ENCODE data around the gene FRMD1.

Gene FRMD1

DNA sequence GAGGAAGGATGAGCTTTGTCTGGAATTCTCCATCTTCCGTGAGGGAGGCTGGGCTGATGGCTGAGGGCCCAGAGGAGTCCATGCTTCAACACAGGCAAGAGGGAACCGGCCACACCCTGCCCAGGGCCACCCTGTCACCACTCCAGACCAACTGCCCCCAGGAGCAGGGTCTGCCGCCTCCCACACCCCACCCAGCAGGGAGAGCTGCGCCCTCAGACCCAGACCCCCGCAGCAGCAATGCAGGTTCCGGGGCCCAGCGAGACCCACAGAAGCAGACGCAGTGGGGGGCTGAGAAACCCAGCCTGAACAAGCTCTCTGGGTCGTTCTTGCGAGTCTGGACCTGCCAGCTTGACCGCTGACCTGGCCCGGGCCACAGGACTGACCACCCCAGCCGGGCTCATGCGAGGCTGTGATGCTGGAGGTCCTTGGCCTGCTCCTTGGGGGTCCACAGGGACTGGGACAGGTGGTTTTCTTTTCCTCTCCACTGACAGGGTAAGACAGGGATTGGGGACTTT lies 25.0 kb downstream of the FRMD1 start:
- no peak for TF ChIP-seq GATA2 (IDR thresholded peaks at IDR 0.05; ENCODE audit: low read depth, low read length)
- no peak for TF ChIP-seq GATA3 (IDR thresholded peaks at IDR 0.05; ENCODE audit: low read depth, low read length)

DNA sequence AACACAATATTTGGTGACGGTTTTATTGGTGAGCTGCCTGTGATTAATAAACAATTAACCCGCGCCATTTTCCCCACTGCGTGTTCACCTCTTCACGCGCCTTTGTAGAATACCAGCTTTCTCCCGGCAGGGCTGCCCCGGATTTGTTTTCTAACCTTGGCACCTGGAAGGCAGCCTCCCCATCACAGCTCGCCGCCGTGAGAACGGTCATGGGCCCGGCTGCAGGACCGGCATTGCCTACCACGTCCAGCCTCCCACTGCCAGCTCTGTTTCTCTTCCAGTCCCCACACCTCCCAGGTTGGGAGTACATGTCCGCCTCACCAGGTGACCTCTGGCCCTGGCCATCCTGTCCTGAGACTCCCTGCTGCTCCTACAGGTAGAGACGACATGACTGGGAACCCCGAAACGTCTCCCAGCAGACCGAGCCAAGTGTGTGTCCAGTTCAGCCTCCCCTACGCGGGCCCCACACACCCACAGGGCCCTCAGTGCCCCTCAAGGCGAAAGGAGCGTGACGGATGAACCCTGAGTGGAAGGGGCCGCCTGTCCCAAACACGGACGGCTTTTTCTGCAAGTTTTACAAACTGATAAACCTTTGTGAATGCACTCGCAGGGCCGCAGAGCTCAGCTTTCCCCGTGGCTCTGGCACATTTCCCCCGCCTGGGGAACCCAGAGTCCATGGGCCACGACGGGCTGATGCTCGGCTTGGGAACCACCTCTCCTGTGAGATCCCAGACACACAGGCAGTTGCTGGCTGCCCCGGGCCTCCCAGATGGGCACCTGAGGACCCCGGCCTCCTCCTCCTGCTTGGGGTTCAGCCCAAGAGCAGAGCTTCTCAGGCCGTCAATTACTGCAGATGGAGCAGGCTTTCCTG lies 25.7 kb downstream of the FRMD1 start:
- TF ChIP-seq GATA2 (IDR thresholded peaks at IDR 0.05; ENCODE audit: low read depth, low read length) (no peak), GATA3 (IDR thresholded peaks at IDR 0.05; ENCODE audit: low read depth, low read length) (no peak)

DNA sequence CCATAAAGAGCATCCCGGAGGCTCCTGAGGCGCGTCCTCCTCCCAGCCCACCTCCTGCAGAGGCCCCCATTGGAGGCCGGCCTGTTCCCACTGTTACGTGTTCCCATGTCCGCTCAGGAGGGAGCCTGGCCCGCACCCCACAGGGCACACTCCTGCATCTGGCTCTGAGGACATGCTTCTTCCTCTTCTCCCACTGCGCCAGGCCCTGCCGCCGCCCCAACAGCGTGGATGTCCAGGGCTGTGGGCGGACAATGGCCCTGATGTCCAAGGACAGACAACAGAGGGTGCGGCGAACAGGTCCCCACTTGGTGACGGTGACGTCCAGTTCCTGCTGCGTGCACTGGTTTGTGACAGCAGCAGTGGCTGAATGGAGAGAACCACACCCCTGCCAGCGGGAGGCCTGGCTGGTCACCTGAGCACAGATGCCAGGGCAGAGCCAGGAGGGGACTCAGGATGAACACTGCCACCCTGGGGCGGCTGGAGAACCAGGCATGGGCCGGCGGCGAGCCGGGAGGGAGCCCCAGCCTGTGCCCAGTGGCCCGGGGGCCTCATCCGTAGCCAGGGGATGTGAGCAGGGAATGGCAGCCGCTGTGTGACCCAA lies 26.6 kb downstream of the FRMD1 start:
- TF ChIP-seq GATA2 (IDR thresholded peaks at IDR 0.05; ENCODE audit: low read depth, low read length) (no peak), GATA3 (IDR thresholded peaks at IDR 0.05; ENCODE audit: low read depth, low read length) (no peak)

DNA sequence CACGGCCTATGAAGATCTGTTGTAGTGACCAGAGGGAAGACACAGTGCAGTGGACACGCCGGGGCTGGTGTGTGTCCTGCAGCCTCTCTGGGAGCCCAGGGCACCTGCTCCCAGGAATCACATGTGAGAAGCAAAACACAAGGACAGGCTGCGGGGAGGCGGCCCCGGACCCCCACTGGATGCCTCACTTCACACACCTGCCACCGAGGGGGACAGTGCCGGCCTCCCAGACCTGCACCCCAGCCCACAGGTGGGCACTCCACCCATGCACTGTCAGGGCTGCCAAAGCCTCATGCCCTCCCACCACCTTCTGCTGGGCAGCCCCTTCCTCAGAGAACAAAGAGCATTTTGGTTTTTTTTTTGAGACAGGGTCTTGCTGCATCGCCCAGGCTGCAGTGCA lies 27.4 kb downstream of the FRMD1 start:
- TF ChIP-seq GATA3 (IDR thresholded peaks at IDR 0.05; ENCODE audit: low read depth, low read length) (no peak), GATA2 (IDR thresholded peaks at IDR 0.05; ENCODE audit: low read depth, low read length) (no peak)

DNA sequence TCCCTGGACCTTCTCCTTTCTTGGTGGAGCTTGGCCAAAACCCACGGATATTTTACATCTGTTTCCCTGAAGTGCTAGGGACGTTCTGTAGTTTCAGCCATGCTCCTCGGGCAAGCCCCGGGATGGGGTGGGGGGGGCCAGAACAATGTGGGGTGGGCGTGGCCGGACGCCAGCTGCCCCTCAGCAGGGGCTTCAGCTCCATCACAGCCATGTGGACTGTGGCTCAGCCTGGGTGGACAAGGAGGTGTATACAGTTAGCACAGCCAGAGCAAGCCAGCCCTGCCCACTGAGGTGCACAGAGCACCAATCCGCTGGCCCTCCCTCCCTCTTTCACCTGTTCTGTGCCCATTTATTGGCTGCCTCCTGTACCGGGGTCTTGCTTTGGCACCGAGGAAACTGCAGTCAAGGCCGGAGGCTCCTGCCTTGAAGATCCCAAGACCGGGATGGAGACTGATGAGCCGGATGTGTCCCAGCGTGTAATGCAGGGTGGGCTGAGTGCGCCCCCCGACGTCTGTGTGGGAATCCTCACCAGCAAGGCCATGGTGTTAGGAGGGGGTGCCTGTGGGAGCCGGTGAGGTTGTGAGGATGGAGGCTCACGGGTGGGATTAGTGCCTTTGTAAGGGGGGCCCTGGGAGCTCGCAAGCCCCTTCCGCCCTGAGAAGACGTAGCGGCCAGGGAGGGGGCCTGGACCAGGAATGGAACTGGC lies 28.0 kb downstream of the FRMD1 start:
- TF ChIP-seq GATA3 (IDR thresholded peaks at IDR 0.05; ENCODE audit: low read depth, low read length) (no peak), GATA2 (IDR thresholded peaks at IDR 0.05; ENCODE audit: low read depth, low read length) (no peak)

DNA sequence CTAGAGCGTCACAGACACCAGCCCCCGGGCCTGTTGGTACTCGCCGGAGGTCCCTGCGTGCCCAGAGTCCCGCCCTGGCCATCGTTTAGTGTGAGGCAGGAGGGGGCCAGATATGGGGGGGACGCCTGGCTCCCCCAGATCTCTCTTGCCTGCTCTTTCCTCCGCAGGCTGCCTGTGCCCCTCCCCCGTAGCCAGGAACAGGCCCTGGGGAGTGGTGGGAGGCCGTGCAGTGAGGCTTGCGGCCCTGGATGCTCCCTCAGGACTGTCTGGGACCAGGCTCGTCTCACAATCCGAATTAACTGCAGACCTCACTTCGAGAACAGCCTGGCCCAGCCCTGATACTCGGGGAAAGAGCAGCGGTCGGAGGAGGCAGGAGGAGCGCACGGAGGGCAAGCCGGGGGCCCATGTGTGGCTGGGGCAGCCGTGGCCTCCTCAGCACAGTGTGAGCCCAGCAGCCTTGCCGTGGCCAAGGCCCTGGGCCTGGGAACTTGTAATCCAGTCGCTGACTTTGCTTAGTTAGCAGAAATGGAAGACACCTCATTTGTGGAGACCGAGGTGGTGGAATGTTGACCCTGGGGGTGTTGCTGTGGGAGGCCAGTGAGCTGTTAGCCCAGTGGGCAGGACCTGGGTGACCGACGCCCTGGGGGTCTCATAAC lies 28.7 kb downstream of the FRMD1 start:
- TF ChIP-seq GATA2 (IDR thresholded peaks at IDR 0.05; ENCODE audit: low read depth, low read length) (no peak), GATA3 (IDR thresholded peaks at IDR 0.05; ENCODE audit: low read depth, low read length) (no peak)

DNA sequence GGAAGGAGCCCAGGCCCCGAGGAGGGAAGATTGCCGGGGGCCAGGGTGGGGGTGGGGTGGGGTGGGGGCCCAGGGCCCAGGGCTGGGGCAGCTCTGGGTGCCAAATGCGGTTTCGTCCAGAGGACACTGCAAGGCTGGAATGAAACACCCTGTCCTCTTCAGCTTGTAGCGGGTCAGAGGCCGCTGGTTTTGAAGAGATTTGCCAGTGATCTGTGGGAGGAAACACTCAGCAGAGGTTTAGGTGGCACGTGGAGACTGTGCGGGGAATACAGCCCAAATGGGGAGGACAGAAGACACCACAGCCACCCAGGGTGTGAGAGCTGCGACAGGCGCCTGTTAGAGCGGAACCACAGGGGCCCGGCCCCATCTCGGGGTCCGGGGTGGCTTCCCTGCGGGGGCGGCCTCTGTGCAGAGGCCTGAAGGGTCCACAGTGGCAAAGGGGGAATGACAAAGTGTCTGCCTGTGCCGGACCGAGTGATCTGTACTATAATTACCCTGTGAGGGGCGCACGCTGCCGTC lies 29.2 kb downstream of the FRMD1 start:
- no peak for TF ChIP-seq GATA2 (IDR thresholded peaks at IDR 0.05; ENCODE audit: low read depth, low read length)
- no peak for TF ChIP-seq GATA3 (IDR thresholded peaks at IDR 0.05; ENCODE audit: low read depth, low read length)

DNA sequence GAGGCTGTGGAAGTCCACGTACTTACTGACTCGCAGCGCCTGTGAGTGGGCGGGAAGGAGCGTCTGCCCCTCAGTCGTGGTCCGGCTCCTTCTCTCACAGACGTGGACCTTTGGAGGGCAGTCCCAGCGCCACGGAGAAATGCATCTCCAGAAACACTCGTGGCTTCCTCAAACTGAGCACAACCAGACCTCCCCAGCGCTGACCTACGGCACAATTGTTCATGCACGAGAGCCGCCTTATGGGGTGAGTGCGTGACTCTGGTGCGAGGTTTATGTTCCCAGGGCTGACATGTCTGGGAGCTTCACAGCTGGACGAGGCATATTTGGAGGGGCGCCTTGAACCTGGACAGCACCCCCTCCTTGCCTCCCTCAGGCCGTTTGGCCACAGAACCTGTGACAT lies 29.7 kb downstream of the FRMD1 start:
- TF ChIP-seq GATA2 (IDR thresholded peaks at IDR 0.05; ENCODE audit: low read depth, low read length) = no peak
- TF ChIP-seq GATA3 (IDR thresholded peaks at IDR 0.05; ENCODE audit: low read depth, low read length) = no peak

DNA sequence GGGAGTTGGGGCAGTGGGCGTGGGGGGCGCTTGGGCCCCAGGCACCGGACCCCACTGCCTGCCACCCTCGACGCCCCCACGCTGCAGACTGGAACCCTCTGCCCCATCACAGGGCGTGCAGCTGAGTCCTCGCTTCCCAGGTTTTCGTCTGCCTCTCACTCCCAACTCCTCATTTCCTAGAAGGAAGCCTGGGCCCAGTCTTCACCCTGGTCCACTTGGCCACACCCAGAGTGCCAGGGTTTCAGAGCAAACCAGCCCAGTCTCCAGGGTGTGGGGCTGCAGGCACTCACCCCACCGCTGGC lies 30.3 kb downstream of the FRMD1 start:
- TF ChIP-seq GATA2 (IDR thresholded peaks at IDR 0.05; ENCODE audit: low read depth, low read length) (no peak), GATA3 (IDR thresholded peaks at IDR 0.05; ENCODE audit: low read depth, low read length) (no peak)

DNA sequence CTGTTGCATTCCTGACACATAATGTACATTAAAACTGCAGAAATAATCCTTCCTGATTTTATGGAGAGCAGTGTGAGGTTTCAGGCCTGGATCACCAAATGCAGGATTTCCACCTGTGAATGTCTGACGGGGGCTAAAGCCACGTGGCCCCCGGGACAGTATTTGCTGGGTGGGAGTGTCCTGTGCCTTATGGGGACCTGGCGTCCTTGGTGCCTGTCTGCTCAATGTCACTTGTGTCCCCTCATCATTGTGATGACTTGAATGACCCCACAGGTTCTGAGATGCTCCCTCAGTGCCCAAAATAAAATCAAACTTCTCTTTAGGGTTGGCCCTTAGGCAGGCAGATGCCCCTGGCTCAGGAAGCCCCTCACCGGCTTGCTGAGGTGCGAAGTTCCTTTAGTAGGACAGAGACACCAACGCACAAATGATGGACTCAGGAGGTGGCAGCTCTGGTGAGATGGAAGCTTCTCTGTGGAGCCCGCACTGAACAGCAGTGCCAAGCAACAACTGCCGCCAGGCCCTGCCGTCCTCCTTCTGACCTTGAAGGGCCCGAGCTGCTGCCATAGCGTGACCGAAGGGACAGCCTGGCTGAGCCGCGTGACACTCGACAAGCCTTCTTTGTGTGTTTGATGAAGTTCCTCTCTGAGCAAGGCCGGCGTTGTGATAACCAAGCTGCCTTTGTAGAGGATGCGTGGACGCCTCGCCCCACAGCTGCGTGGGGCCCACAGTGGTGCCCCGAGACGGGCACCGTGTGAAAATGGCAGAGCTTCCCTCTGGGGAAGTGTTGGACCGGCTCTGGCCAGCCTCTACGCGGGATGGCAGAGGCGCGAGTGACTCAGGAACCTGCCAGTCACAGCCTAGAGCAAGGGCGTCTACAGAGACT lies 30.9 kb downstream of the FRMD1 start:
- no peak for TF ChIP-seq GATA3 (IDR thresholded peaks at IDR 0.05; ENCODE audit: low read depth, low read length)
- TF ChIP-seq GATA2 (IDR thresholded peaks at IDR 0.05; ENCODE audit: low read depth, low read length) = no peak

DNA sequence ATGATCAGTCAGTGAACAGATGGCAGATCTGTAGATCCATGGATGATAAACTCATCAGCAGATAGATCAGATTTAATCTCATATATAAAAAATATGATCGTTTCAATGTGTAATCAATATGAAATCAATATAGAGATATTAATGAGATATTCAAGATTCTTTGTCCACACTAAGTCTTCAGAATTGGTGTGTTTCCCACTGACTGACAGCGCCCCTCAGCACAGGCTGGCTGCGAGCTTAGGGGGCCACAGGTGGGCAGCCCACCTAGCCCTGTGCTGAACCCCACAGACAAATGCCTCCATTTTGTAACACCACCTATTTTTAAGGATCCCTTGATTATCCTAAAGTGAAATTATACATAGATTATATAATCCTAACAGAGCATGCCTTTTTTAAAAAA lies 32.3 kb downstream of the FRMD1 start:
- no peak for TF ChIP-seq GATA2 (IDR thresholded peaks at IDR 0.05; ENCODE audit: low read depth, low read length)
- TF ChIP-seq GATA3 (IDR thresholded peaks at IDR 0.05; ENCODE audit: low read depth, low read length) = no peak

DNA sequence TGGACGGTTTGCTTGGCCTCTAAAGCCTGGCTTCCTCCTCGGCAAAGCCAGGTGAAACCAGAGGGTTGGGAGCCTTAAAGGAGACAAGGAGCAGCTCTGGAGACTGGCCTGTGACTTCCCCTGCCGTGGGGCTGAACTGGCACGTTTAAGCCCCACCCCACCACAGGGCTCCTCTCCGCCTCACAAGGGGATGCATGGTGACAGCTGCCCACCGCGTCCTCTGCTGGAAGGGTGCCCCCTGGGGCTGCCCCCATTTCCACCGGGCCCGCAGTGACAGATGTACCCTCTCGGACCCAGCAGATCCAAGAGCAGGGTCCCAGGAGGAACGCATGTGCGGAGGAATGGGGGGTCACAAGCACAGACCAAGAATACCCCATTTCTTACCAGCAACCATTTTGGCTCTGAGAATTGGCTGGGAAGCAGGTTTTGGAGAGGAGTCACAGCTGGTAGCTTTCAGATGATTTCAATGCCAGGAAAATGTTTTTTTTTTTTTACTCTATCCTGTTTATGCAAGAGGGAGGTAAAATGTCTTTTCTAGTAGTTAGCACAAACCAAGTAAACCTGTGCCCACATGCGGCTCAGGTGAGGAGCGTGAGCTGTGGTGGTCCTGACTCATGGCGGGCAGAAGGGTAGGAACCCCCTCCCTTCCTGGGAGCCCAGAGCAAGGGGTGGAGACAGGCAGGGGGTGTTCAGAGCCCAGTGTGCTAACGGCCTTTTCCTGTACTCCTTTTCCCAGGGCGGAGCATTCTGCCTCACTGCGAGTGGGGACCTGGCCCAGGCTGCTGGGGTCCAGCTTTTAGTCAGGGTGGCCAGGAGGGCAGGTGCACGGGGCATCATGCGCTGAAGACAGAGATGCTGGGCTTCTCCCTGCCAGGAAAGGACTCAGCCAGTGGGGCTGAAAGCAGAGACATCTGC lies 33.0 kb downstream of the FRMD1 start:
- no peak for TF ChIP-seq GATA3 (IDR thresholded peaks at IDR 0.05; ENCODE audit: low read depth, low read length)
- no peak for TF ChIP-seq GATA2 (IDR thresholded peaks at IDR 0.05; ENCODE audit: low read depth, low read length)

Measured in SH-SY5Y (cell line).